ENCODE results near the gene MND1.
"Not testable (repeated sequence)": the region's sequence is repeated elsewhere in the genome, so short reads cannot be mapped to it uniquely, and the experiment has no call there.

Gene MND1

DNA sequence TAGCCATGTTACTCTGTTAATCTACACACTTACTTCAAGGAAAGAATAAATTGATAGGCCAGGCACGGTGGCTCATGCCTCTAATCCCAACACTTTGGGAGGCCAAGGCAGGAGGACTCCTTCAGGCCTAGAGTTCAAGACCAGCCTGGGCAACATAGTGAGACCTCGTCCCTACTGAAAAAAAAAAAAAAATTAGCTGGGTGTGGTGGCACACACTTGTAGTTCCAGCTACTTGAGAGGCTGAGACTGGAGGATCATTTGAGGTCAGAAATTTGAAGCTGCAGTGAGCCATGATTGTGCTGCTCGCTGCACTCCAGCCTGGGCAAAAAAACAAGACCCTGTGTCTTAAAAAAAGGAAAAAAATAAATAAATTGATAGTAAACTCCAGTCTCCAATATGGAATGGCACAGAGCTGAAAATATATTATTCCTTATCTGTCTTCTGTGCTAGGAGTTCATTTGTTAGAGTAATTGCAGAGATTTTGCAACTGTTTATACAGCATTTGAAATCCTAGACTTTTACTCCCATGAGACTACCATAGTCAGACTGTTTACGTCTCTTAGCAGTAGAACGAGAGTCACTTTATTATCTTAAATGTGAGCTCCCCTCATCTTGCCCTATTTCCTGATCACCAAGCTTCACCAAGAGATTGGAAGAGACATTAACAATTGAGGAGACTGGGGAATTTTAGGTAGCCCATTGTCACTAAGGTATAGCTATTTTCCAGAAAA, 102.9 kb downstream of the MND1 start:
- no peak for DNase-seq

DNA sequence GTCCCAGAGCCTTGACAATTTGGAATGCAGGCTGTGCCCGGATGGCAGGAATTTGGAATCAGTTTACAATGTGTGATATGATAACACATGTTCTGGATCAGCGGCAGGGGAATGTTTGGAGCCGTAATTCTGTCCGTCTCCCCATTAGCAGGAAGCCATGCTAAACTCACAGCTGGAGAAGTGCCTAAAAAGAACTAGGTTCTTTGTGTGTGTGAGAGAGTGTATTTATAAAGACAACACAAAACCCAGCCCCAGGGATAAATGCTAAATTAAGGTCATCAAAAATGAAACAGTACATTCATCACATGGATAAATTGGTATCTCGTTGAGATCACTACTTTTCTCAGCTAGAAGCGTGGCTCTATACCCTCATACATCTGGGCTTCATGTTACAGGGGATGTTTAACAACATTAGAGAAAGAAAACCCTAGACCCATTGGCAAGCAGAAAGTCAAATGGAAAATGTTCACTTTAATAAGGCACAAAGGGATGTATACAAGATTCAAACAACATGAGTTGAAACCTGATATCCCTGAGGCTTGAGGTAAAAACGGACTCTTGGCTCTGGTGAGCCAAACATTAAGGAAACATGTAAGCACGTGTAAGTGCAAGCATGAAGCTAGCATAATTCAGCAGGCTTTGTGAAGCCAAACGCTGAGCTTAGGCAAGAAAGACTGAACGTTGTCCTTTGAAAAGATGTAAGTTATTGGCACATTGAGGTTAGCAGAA, 103.7 kb downstream of the MND1 start:
- no peak for DNase-seq

DNA sequence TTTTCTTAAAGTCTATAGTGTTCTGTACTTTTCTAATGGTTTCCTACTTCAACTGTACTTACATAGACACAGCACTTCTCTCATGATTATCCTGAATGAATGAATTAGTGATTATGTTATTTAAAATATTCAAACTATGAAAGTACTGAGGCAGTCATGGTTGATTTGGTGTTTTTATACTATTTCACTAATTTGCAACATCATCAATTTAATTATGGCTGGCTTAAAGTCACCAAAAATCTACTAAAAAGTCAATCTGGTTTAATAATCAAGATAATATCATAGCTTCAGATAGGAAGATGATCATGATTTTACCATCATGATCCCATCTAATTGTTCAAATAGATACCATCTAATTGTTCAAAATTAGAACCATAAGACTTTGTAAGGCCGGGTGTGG, 104.8 kb downstream of the MND1 start:
- DNase-seq: no peak

DNA sequence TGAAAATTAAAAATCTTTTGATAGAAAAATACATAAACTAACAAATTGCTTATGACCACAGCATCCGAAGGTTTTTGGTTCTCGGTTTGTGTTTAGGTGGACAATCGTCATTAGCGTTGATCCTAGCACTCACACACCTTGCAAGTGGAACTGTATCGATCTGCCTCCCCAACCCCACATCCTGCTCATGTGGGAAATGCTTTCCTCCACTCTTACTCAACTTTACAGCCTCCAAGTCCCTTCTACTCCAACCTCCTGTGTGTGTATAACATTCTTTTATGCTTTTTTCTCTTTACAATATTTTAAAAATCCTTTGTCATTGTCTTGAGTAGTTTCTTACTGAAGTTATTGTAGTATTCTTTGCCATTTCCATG, 106.0 kb downstream of the MND1 start:
- DNase-seq: no peak

- DNase-seq: not testable (repeated sequence)
Measured at GRCh38 chr4:153451145-153451544, 106.7 kb downstream of the MND1 start.

GRCh38 chr4:153451911-153452657, 107.6 kb downstream of the MND1 start:
- DNase-seq: no peak

- no peak for DNase-seq
Measured at GRCh38 chr4:153452658-153453378, 108.3 kb downstream of the MND1 start.

DNA sequence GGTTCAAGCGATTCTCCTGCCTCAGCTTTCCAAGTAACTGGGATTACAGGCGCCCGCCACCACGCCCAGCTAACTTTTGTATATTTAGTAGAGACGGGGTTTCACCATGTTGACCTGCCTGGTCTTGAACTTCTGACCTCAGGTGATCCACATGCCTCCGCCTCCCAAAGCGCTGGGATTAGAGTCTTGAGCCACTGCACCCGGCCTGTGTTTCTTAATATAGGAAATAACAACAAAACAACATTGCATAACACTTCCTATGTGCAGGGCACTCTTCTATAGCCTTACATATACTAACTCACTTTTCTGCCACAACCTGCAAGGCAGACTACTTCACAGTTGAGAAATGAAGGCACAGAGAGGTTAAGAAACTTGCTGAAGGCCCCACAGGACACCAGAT, 108.9 kb downstream of the MND1 start:
- no peak for DNase-seq

DNA sequence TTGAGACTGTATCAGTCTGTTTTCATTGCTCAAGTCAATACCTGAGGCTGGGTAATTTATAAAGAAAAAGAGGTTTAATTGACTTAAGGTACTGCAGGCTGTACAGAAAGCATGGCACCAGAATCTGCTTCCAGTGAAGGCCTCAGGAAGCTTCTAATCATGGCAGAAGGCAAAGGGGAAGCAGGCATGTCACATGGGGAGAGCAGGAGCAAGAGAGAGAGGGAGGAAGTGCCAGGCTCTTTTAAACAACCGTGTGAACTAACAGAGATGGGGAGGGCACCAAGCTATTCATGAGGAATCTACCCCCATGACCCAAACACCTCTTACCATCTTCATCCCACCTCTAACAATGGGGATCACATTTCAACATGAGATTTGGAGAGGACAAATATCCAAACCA, 114.5 kb downstream of the MND1 start:
- no peak for DNase-seq

DNA sequence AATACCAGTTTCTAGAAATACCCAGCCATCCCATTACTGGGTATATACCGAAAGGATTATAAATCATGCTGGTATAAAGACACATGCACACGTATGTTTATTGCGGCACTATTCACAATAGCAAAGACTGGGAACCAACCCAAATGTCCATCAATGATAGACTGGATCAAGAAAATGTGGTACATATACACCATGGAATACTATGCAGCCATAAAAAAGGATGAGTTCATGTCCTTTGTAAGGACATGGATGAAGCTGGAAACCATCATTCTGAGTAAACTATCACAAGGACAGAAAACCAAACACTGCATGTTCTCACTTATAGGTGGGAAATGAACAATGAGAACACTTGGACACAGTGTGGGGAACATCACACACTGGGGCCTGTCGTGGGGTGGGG, 117.1 kb downstream of the MND1 start:
- DNase-seq: not testable (repeated sequence)

DNA sequence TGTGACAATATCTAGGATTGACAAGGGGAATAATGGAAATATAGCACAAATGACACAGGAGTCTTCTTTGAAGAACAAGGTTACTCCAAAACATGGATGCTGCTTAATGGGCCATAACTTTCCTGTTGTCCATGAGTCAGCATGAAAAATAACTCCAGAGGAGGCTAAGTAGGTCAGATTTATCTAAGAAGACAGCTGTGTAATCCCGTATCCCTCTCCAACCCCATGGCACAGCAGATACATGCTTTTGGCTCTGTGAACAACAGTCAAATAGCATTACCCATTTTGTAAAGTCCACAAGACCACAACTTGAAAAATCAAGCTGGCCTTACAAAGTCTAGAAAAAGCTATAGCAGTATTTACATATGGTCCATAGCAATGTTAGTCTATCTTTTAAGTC, 119.6 kb downstream of the MND1 start:
- peak; percentile 83 for DNase-seq
